ENCODE measurements around the gene SCLT1. TPM values are rescaled to one million over a fixed set of nuclear protein-coding genes. Genes with fewer than 3 reads are reported as not detected.

The SCLT1 gene
- total RNA-seq, 1 experiment from 2014 or later = 11.3 TPM

DNA sequence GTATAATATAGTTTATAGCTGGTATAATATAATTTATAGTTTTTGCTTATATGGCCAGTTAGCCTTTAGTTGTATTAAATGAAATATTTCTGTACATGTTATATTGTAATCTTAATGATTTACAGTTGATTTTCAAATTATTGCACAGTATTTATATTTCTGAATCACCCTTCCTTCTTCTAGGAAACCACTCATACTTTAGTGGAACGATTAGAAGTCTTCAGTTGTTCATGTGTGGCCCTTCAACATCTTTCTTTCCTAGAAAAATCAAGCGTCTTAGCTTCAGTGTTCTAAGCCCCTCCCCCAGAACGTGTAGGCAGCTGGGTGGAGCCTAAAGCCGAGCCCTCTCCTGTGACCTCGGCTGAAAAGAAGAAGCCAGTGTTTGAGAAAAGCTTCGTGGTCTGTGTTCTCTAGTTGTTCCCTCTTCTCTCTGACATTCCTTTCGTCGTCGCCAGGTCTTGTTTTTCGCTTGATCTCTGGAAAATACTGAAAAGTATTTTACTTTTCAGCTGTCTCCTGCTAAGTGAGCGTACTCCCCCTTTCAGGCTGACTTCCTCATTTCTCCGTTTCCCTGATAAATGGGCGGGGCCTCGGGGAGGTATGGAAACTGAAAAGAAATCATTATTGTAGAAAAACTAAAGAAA, 2.6 kb upstream of the SCLT1 start, which contains the start of gene C4orf33:
Gene C4orf33, plus strand, starts transcription at position 342 of the 644 bp plus-strand sequence. CDS start 6,459 bp downstream, outside the sequence.
- H3K27me3 Mint-ChIP-seq (ENCODE audit: low read depth) = no peaks in the 10 kb centered on the region
- no peak within 1 kb of the TSS for H4K91ac ChIP-seq (ENCODE audit: insufficient read length, low read depth, low read length)
- H3K18ac ChIP-seq (ENCODE audit: insufficient read length, low read depth, low read length) = no peak within 1 kb of the TSS
- H3K9me3 Mint-ChIP-seq = no peaks in the 10 kb centered on the region
- H3K79me2 ChIP-seq (ENCODE audit: insufficient read depth, low read length) = no peaks in the 10 kb centered on the region
- H2BK12ac ChIP-seq (ENCODE audit: insufficient read length, low read depth, low read length) = no peak within 1 kb of the TSS
- H4K5ac ChIP-seq (ENCODE audit: insufficient read length, low read depth, low read length) = no peak within 1 kb of the TSS
- H2AFZ ChIP-seq (ENCODE audit: low read length) = peak within 1 kb of the TSS; percentile 57
- no peaks in the 10 kb centered on the region for H3K9me3 ChIP-seq (ENCODE audit: control insufficient read depth, low read depth, low read length)
- no peaks in the 10 kb centered on the region for H3K27me3 ChIP-seq (ENCODE audit: insufficient read depth, low read length)
- TF ChIP-seq, protein P1, sequence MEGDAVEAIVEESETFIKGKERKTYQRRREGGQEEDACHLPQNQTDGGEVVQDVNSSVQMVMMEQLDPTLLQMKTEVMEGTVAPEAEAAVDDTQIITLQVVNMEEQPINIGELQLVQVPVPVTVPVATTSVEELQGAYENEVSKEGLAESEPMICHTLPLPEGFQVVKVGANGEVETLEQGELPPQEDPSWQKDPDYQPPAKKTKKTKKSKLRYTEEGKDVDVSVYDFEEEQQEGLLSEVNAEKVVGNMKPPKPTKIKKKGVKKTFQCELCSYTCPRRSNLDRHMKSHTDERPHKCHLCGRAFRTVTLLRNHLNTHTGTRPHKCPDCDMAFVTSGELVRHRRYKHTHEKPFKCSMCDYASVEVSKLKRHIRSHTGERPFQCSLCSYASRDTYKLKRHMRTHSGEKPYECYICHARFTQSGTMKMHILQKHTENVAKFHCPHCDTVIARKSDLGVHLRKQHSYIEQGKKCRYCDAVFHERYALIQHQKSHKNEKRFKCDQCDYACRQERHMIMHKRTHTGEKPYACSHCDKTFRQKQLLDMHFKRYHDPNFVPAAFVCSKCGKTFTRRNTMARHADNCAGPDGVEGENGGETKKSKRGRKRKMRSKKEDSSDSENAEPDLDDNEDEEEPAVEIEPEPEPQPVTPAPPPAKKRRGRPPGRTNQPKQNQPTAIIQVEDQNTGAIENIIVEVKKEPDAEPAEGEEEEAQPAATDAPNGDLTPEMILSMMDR (conservative IDR thresholded peaks at IDR 0.05) = no peak
- H4K8ac ChIP-seq (replicated peaks; ENCODE audit: insufficient read length, low read depth, low read length) = no peak within 1 kb of the TSS
- H2BK15ac ChIP-seq (ENCODE audit: low read depth, low read length) = no peak within 1 kb of the TSS
- no peaks in the 10 kb centered on the region for H3K4me1 ChIP-seq (ENCODE audit: insufficient read depth, low read length)
- peak within 1 kb of the TSS; percentile 84 to 98 (median 95) for H3K27ac Mint-ChIP-seq
- H3K4me2 ChIP-seq (ENCODE audit: insufficient read depth, insufficient read length, low read length) = peak within 1 kb of the TSS; percentile 22
- H3K9ac ChIP-seq (ENCODE audit: extremely low read depth, insufficient read length, low read length) = peak within 1 kb of the TSS; percentile 41
- H3K79me1 ChIP-seq (ENCODE audit: insufficient read depth, low read depth, low read length, poor library complexity, severe bottlenecking) = no peaks in the 10 kb centered on the region
- peak within 1 kb of the TSS; percentile 86 to 95 for H3K4me3 Mint-ChIP-seq
- no peak within 1 kb of the TSS for H2BK20ac ChIP-seq (ENCODE audit: low read depth, low read length, poor library complexity, severe bottlenecking)
- H3K4me1 Mint-ChIP-seq = peaks cover 5 to 7% of the 10 kb centered on the region in 2 experiments
- no peak within 1 kb of the TSS for H3K4ac ChIP-seq (ENCODE audit: low read depth, low read length)
- no peak within 1 kb of the TSS for H2BK120ac ChIP-seq (ENCODE audit: low read depth, low read length, poor library complexity, severe bottlenecking)
- H3T11ph ChIP-seq (ENCODE audit: low read length) = no peak within 1 kb of the TSS
- H3K23ac ChIP-seq (ENCODE audit: insufficient read length, low read depth, low read length) = no peak within 1 kb of the TSS
- H3K36me3 Mint-ChIP-seq (ENCODE audit: insufficient read depth in 1 of 3, low read depth in 3 of 3) = no peaks in the 10 kb centered on the region
- DNase-seq = peak; percentile 74
- peaks cover 7% of the 10 kb centered on the region for H3K23me2 ChIP-seq (ENCODE audit: insufficient read length, low read depth, low read length, poor library complexity, severe bottlenecking)
- H2AK5ac ChIP-seq (ENCODE audit: insufficient read length, low read length) = no peak within 1 kb of the TSS
- no peak within 1 kb of the TSS for H2BK5ac ChIP-seq (ENCODE audit: insufficient read length, low read length)
- no peak within 1 kb of the TSS for H3K27ac ChIP-seq (ENCODE audit: insufficient read length, low read depth, low read length)
- no CpG with 5 or more reads among the region's 14 CpGs for WGBS (ENCODE audit: extremely low coverage, insufficient read length, low lambda C conversion rate)
- no peaks in the 10 kb centered on the region for H4K20me1 ChIP-seq (ENCODE audit: control insufficient read depth, insufficient read depth, insufficient read length)
- no peak within 1 kb of the TSS for H3K14ac ChIP-seq (ENCODE audit: insufficient read depth, low read length)
- no peak within 1 kb of the TSS for H3K56ac ChIP-seq (ENCODE audit: insufficient read length, low read depth, low read length)
